KG1 (cell line): Measurements from ENCODE around the gene PACC1.

ENCODE experiments used
- DNase-seq: peaks from one replicate; lab custom pipeline; 2025; lab: John Stamatoyannopoulos, UW

The PACC1 gene

DNA sequence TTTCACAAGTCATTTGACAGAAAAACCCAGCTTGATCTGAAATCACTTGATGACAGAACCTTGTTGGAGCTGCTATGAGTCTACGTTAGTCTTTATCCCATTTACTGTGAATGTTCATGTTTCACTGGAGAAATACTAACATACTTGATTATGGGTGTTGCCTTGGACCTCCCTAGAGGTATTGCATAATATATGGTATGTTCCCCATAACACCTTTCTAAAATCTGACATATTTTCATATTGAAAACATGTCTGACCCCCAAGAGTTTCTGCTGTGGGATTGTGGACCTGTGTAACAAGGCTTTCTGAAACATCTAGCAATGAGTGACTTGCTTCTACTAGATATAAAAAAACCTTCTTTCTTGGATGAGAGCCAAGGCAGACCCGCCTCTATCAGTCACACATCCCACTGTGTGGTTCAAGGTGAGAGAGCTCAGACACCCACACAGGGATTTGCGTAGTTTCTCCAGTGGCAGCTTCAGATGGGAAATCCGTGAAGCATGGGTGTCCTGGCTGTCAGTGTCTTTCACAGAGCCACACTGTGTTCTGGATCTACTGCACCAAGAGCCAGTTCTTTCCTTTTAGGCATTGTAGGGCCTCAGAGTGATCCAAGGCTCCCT lies 22.6 kb upstream of the PACC1 start:
- DNase-seq, result no peak

GRCh38 chr1:212434992-212435391 lies 20.3 kb upstream of the PACC1 start:
- DNase-seq, result no peak

GRCh38 chr1:212433577-212434462 lies 19.1 kb upstream of the PACC1 start:
- DNase-seq, result no peak

DNA sequence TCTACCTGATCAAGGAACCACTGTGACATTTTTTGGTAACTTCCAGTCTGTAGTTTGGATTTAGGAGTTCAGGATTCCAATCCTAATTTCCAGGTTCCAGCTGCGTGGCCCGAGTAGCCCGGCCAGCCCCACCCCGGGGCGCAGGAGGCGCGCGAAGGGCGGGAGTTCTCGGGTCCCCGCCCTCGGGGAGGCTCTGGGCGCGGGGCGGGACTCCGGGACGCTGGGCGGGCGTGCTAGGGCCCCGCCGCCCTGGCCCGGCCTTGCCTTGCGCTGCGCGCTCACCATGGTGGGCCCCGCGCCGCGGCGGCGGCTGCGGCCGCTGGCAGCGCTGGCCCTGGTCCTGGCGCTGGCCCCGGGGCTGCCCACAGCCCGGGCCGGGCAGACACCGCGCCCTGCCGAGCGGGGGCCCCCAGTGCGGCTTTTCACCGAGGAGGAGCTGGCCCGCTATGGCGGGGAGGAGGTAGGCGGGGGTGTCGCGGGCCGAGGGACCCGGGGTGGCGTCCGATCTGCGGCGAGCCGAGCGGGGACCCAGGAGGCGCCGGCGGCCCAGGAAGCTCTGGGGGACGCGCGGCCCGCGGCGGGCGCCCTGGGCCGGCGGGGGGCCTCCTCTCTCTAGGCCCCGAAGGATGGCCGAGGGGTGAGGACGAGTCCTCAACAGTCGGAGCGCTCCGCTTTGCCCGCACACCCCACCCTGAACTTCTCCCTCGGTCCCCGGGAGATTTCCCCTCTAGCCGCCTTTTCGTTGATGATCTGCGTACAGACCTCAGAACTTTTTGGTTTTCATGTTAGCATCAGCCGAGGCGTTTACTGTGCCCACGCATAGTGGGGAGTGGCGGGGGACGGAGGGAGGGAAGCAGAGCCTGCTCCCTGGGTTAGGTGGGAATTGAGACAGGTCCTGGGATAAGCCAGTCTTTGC lies 18.2 kb upstream of the PACC1 start, which contains the start of gene NENF:
NENF (plus strand) TSS at position 260 of the 916 bp plus-strand sequence; CDS start at position 284, 24 bp downstream.
- peak; percentile 47 for DNase-seq

- no peak for DNase-seq
Measured at GRCh38 chr1:212432272-212432660, 17.6 kb upstream of the PACC1 start.

DNA sequence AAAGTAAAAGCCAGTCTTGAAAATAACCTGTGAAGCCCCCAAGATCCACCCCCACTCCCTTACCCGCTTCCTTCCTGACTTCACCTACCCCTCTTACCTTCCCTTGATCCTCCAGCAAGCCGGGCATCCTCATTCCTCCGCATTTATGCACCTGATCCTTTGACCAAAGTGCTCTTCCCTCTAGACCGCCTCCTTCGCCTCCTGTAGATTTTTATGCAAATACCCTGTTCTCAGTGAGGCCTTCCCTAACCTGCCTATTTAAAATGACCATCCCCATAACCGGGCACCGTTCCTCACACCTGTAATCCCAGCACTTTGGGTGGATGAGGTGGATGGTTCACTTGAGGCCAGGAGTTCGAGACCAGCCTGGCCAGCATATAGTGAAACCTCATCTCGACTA lies 17.0 kb upstream of the PACC1 start:
- DNase-seq, result no peak

- no peak for DNase-seq
Measured at GRCh38 chr1:212430955-212431394, 16.3 kb upstream of the PACC1 start.

GRCh38 chr1:212430416-212430815 lies 15.7 kb upstream of the PACC1 start:
- DNase-seq, result no peak

- DNase-seq, result no peak
Measured at GRCh38 chr1:212428496-212428895, 13.8 kb upstream of the PACC1 start.

GRCh38 chr1:212423879-212424278 lies 9.2 kb upstream of the PACC1 start:
- no peak for DNase-seq

- DNase-seq, result no peak
Measured at GRCh38 chr1:212421165-212421564, 6.5 kb upstream of the PACC1 start.

DNA sequence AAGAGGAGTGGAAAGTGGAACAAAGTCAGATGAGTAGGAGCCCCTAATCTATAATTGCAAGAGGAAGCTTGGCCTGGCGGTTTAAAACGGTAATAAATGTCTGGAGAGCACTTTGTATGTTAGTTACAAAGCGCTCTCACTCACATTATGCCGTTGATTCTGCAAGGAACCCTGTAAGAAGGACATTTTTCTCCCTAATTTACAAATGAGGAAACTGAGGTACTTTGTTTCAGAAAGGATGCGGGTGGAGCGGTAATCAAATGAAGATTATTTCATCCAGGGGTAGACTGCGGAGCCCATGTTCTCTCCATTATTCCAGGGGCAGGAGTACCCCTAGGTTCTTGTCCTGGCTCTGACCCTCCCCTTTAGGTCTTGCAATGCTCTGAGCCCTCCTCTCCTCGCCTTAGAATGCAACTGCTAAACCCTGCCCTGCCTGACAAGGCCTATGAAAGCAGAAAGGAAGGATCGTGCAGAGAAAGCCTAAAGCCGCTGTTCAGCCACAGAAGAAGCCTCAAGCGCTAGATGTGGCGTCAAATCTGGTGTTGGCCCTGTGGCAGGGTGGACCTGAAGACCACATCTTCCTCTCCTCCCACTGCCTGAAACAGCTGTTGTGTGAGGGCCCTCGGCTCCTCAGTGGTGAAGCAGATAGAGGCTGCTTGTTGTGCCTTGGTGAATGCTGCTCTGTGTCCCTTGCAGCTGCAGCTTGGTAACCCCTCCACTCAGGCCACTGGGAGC lies 588 bp upstream of the PACC1 start:
- peak; percentile 62 for DNase-seq

DNA sequence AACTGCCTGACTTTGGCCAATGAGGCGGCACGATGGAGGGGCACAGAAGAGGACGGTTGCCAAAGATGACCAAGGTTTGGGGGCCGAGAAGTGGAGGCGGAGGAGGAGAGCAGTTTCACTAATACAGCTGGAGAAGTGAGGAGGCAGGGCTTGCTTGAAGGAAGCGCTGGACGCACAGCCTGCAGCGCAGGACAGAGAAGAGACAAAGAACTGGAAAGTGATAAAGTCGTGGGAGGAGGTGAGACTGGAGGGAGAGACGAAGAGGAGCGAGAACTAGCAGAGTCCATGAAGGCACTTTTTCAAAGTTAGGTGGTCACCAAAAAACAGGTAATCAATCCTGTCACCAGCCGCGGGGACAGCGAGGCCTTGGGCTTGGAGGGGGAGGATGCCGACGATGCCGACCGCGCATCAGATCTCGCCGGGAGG lies 771 bp downstream of the PACC1 start:
- DNase-seq, result no peak

DNA sequence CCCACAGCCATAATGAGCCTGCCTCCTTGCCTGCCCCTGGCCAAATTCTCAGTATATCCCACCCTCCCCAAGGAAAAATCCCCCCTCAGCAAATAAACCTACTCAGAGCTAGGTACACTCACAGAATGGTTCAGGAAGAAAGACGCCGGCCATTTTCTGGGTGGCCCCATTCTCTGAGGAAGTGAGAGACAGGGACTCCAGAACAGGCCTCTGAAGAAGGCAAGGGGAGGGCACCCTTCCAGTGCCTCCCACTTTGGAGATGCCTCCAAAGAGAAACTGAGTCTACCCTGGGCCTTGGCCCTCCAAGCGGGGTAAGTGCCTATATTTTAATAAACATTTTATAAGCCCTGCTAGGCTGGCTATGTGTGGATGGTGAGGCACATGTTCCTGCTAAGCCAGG lies 2.3 kb downstream of the PACC1 start:
- no peak for DNase-seq

- no peak for DNase-seq
Measured at GRCh38 chr1:212410231-212410820, 4.4 kb downstream of the PACC1 start.

DNA sequence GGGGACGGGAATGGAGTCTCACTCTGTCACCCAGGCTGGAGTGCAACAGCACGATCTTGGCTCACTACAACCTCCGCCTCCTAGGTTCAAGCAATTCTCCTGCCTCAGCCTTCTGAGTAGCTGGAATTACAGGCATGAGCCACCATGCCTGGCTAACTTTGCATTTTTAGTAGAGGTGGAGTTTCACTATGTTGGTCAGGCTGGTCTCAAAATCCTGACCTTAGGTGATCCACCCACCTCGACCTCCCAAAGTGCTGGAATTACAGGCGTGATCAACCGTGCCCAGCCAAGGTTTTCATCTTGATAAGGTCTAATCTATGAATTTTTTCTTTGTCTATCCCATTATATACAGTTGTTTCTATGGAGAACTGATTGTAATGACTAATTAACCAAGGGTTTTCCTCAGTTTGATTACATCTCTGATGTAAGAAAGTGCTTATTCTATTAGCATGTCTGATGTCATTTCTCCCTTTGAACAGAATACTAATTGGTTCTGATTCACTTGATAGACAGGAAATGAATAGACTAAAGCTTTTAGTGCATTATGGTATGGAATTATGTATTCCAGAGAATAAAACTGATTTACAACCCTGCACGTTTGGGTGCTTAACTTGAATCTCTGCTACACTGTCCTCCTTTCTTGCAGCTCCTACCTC lies 11.9 kb downstream of the PACC1 start:
- no peak for DNase-seq

GRCh38 chr1:212401838-212402582 lies 12.7 kb downstream of the PACC1 start:
- no peak for DNase-seq

- no peak for DNase-seq
Measured at GRCh38 chr1:212401042-212401441, 13.6 kb downstream of the PACC1 start.

DNA sequence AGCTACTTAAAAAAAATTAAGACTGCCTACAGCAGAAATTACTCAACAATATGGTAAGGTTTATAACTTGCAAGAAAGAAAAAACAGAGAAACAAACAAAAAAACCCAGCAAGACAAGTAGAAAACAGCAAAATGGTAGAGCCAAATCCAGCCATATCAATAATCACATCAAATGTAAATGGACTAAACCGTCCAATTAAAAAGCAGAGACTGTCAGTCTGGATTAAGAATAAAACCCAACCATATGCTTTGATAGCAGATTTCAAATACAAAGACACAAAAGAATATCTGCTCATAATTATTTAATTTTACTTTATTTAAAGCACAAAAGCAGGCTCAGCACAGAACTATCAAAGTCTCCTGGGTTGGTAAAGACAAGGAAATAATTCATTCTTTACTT lies 17.5 kb downstream of the PACC1 start:
- DNase-seq, result no peak

DNA sequence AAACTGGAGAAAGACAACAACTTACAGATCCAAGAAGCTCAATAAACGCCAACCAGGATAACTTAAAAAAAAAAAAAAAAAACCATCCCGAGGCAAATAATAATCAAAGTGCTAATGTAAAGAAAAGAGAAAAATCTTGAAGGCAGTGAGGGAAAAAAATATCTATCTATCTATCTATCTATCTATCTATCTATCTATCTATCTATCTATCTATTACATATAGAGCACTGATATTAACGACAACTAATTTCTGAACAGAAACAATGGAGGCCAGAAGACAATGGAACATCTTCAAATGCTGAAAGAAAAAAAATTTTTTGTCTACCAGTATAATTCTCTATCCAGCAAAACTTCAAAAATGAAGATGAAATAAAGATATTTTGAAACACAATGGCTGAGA lies 18.0 kb downstream of the PACC1 start:
- DNase-seq, result no peak
